Natural killer cell (primary cell): ENCODE data around the gene NCDN. TPM values are rescaled to one million over a fixed set of nuclear protein-coding genes. Genes with fewer than 3 reads are reported as not detected.

Experiments used
- ATAC-seq, 3 donors: fragments of 150-1000 bp in 2 of 3; fragments of 200-7000 bp in 1 of 3; cut with Tn5 transposase; 1 replicate in 1 of 3; 2 replicates in 2 of 3; pipeline ENCODE4 v1.10.0; 2021; ENCODE audit warnings: mild to moderate bottlenecking in 2 of 3, moderate library complexity in 2 of 3
- DNase-seq, 2 donors: peaks; one replicate each; pipeline versions ENCODE4 v3.0.0 to v3.0.0-alpha.2; 2013 to 2021; ENCODE audit warnings: mixed read lengths in 1 of 2
- H3K27ac ChIP-seq: one replicate; pipeline ENCODE4 v1.5.1; 2013; ENCODE audit warnings: mild to moderate bottlenecking, low read length
- H3K27me3 ChIP-seq: one replicate; pipeline ENCODE4 v1.6.1; 2013; ENCODE audit warnings: low read length; ENCODE audit not compliant: control insufficient read depth, insufficient read depth
- H3K36me3 ChIP-seq: one replicate; pipeline ENCODE4 v1.6.1; 2013; ENCODE audit warnings: low read length; ENCODE audit not compliant: control insufficient read depth, insufficient read depth
- H3K4me1 ChIP-seq: one replicate; pipeline ENCODE4 v1.6.1; 2013; ENCODE audit warnings: low read length; ENCODE audit not compliant: control insufficient read depth, insufficient read depth
- H3K4me3 ChIP-seq: one replicate; pipeline ENCODE4 v1.5.1; 2013; ENCODE audit warnings: low read length
- H3K9me3 ChIP-seq: one replicate; pipeline ENCODE4 v1.6.1; 2013; ENCODE audit warnings: low read length; ENCODE audit not compliant: control insufficient read depth, insufficient read depth
- H3K27ac Mint-ChIP-seq, 2 donors: one replicate each; pipeline ENCODE4 v1.8.0; 2022; ENCODE audit warnings: mild to moderate bottlenecking in 2 of 2, mixed read lengths in 2 of 2, moderate library complexity in 1 of 2
- H3K27me3 Mint-ChIP-seq, 2 donors: one replicate each; pipeline ENCODE4 v1.8.0; 2022; ENCODE audit warnings: low read depth in 2 of 2, mixed read lengths in 2 of 2
- H3K36me3 Mint-ChIP-seq: one replicate; pipeline ENCODE4 v1.8.0; 2022; ENCODE audit warnings: mixed read lengths
- H3K4me1 Mint-ChIP-seq, 2 donors: one replicate each; pipeline ENCODE4 v1.8.0; 2022; ENCODE audit warnings: mixed read lengths in 2 of 2
- H3K4me3 Mint-ChIP-seq: one replicate; pipeline ENCODE4 v1.8.0; 2022; ENCODE audit warnings: mild to moderate bottlenecking, moderate library complexity, mixed read lengths
- H3K9me3 Mint-ChIP-seq, 2 donors: one replicate each; pipeline ENCODE4 v1.8.0; 2022; ENCODE audit warnings: mixed read lengths in 2 of 2
- CTCF ChIP-seq: fragments of 200-600 bp; IDR thresholded peaks from one replicate; pipeline ENCODE4 v1.8.0; 2022; ENCODE audit warnings: antibody characterized with exemption
- WGBS: methylation state at CpG from one replicate; pipeline ENCODE4 v1.1.7; 2013; ENCODE audit warnings: missing lambda C conversion rate; ENCODE audit not compliant: insufficient coverage; 5-methylcytosine and 5-hydroxymethylcytosine counted together
- intact Hi-C: fragments of 100-400 bp; cut with micrococcal nuclease; formaldehyde crosslinking; loops from one replicate; pipeline ENCODE4 v1.14.2; 2022
- total RNA-seq, 4 donors: library from RNA; stranded (reverse); fragments of 120-200 nt in 1 of 4; gene quantifications; one replicate each; pipeline versions ENCODE4 v1.2.3 to v1.2.4, GENCODE V29; 2013 to 2022

Gene NCDN
- total RNA-seq = 10 to 100 TPM in 1 of 3 donors, 1 to 10 TPM in 2; 7.9 to 10.7 (median 9.9) TPM
- total RNA-seq (2013) = 8.2 TPM

GRCh38 chr1:35557611-35558373 is at the start of gene NCDN:
NCDN (plus strand) TSS chr1:35557799; CDS start chr1:35558191, 392 bp downstream.
- WGBS = under 1% methylated on average over 58 of the region's 58 CpGs
- Histone ChIP-seq H3K27ac (peak within 1 kb of the TSS; percentile 67), H3K27me3 (no peaks in the 10 kb centered on the region), H3K4me1 (peaks cover 22% of the 10 kb centered on the region), H3K36me3 (peaks cover 13% of the 10 kb centered on the region), H3K4me3 (peak within 1 kb of the TSS; percentile 71), H3K9me3 (no peaks in the 10 kb centered on the region)
- no peak for TF ChIP-seq CTCF
- DNase-seq (peak; percentile 93 to 97), ATAC-seq (peak; percentile 91 to 97 (median 94))
- peaks cover 38 to 66% of the 10 kb centered on the region in 2 donors for H3K4me1 Mint-ChIP-seq
- peak within 1 kb of the TSS; percentile 93 to 96 for H3K27ac Mint-ChIP-seq
- no peaks in the 10 kb centered on the region for H3K9me3 Mint-ChIP-seq
- intact Hi-C loops = no loop called here
- no peaks in the 10 kb centered on the region for H3K27me3 Mint-ChIP-seq
- peak within 1 kb of the TSS; percentile 97 for H3K4me3 Mint-ChIP-seq
- H3K36me3 Mint-ChIP-seq = no peaks in the 10 kb centered on the region

GRCh38 chr1:35507947-35508346 is 49.7 kb upstream of the NCDN start:
- TF ChIP-seq CTCF = no peak
- Histone ChIP-seq H3K4me1 (peaks cover 23% of the 10 kb centered on the region), H3K9me3 (no peaks in the 10 kb centered on the region), H3K36me3 (no peaks in the 10 kb centered on the region), H3K4me3 (no peak overlapping the region), H3K27me3 (no peaks in the 10 kb centered on the region), H3K27ac (peak overlapping the region; percentile 65)
- DNase-seq (no peak), ATAC-seq (no peak)
- Mint-ChIP-seq H3K36me3 (no peaks in the 10 kb centered on the region), H3K9me3 (no peaks in the 10 kb centered on the region), H3K4me3 (no peak overlapping the region), H3K27ac (peak overlapping the region in 1 of 2 donors; percentile 78), H3K27me3 (no peaks in the 10 kb centered on the region), H3K4me1 (peaks cover 39 to 49% of the 10 kb centered on the region in 2 donors)
- intact Hi-C loops = no loop called here

GRCh38 chr1:35509558-35509957 is 48.0 kb upstream of the NCDN start:
- Histone ChIP-seq H3K27ac (no peak overlapping the region), H3K4me3 (no peak overlapping the region), H3K27me3 (no peaks in the 10 kb centered on the region), H3K9me3 (no peaks in the 10 kb centered on the region), H3K4me1 (peaks cover 23% of the 10 kb centered on the region), H3K36me3 (no peaks in the 10 kb centered on the region)
- H3K4me1 Mint-ChIP-seq = peaks cover 44 to 56% of the 10 kb centered on the region in 2 donors
- H3K4me3 Mint-ChIP-seq = no peak overlapping the region
- no peak for TF ChIP-seq CTCF
- 100% methylated on average over 2 of the region's 3 CpGs for WGBS
- H3K9me3 Mint-ChIP-seq = no peaks in the 10 kb centered on the region
- H3K36me3 Mint-ChIP-seq = no peaks in the 10 kb centered on the region
- intact Hi-C loops = no loop called here
- no peak overlapping the region for H3K27ac Mint-ChIP-seq
- no peaks in the 10 kb centered on the region for H3K27me3 Mint-ChIP-seq
- ATAC-seq (no peak), DNase-seq (no peak)
